Anterior cingulate cortex (tissue), 58 donors: ENCODE measurements around the gene KCTD7.
"Not testable (repeated sequence)": the region's sequence is repeated elsewhere in the genome, so short reads cannot be mapped to it uniquely, and the experiment has no call there.

Source experiments
- DNase-seq, 58 donors: peaks; one replicate each; lab custom pipeline; 2025; lab: John Stamatoyannopoulos, UW

The KCTD7 gene

GRCh38 chr7:66673124-66673640, 44.5 kb downstream of the KCTD7 start:
- not testable (repeated sequence) for DNase-seq

GRCh38 chr7:66679633-66680244, 51.1 kb downstream of the KCTD7 start:
- DNase-seq = no peak

GRCh38 chr7:66681491-66682349, 53.0 kb downstream of the KCTD7 start:
- peak; percentile 72 to 98 (median 93) for DNase-seq

GRCh38 chr7:66682350-66683093, 53.8 kb downstream of the KCTD7 start:
- DNase-seq = peak in 4 of 58 donors; percentile 5 to 82 (median 28)

- not testable (repeated sequence) for DNase-seq
These were observed 54.6 kb downstream of the KCTD7 start for GRCh38 chr7:66683094-66683769.

- DNase-seq = no peak
These were observed 55.1 kb downstream of the KCTD7 start for GRCh38 chr7:66683770-66684123.

GRCh38 chr7:66685663-66686062, 57.0 kb downstream of the KCTD7 start:
- DNase-seq = not testable (repeated sequence)

GRCh38 chr7:66687186-66687585, 58.5 kb downstream of the KCTD7 start:
- DNase-seq = no peak

- not testable (repeated sequence) for DNase-seq
These were observed 59.0 kb downstream of the KCTD7 start for GRCh38 chr7:66687672-66688071.

GRCh38 chr7:66689081-66689480, 60.4 kb downstream of the KCTD7 start:
- no peak for DNase-seq

GRCh38 chr7:66693331-66693730, 64.7 kb downstream of the KCTD7 start:
- no peak for DNase-seq
